HG03432 (cell line): Measurements from ENCODE around the gene LRRC31.

Experiments
- ATAC-seq: cut with Tn5 transposase; IDR thresholded peaks from one replicate; pipeline ENCODE4 v1.9.1; 2021; ENCODE audit warnings: mild to moderate bottlenecking, moderate library complexity; ENCODE audit not compliant: unreplicated experiment

LRRC31 gene

GRCh38 chr3:169869484-169870220, at the start of gene LRRC31:
LRRC31 (minus strand) TSS chr3:169869935; CDS start chr3:169869807, 128 bp downstream.
- ATAC-seq, result no peak

GRCh38 chr3:169914321-169914720, 44.6 kb upstream of the LRRC31 start:
- no peak for ATAC-seq

GRCh38 chr3:169913323-169913722, 43.6 kb upstream of the LRRC31 start:
- no peak for ATAC-seq

GRCh38 chr3:169911272-169911671, 41.5 kb upstream of the LRRC31 start, which contains the start of gene SAMD7:
SAMD7 (plus strand) TSS chr3:169911572; CDS start chr3:169919499, 7,927 bp downstream.
- no peak for ATAC-seq

GRCh38 chr3:169907944-169908343, 38.2 kb upstream of the LRRC31 start:
- no peak for ATAC-seq

GRCh38 chr3:169907476-169907875, 37.7 kb upstream of the LRRC31 start:
- no peak for ATAC-seq

- no peak for ATAC-seq
Observed at GRCh38 chr3:169905404-169905803, 35.7 kb upstream of the LRRC31 start.

GRCh38 chr3:169901453-169901852, 31.7 kb upstream of the LRRC31 start:
- no peak for ATAC-seq

- ATAC-seq, result no peak
Observed at GRCh38 chr3:169897284-169897683, 27.5 kb upstream of the LRRC31 start.

GRCh38 chr3:169895072-169895471, 25.3 kb upstream of the LRRC31 start:
- ATAC-seq, result no peak

- ATAC-seq, result no peak
Observed at GRCh38 chr3:169894110-169894509, 24.4 kb upstream of the LRRC31 start.

- ATAC-seq, result no peak
Observed at GRCh38 chr3:169891886-169892285, 22.2 kb upstream of the LRRC31 start.

- ATAC-seq, result no peak
Observed at GRCh38 chr3:169886671-169887070, 16.9 kb upstream of the LRRC31 start.

- ATAC-seq, result no peak
Observed at GRCh38 chr3:169880576-169881250, 11.0 kb upstream of the LRRC31 start.

- ATAC-seq, result no peak
Observed at GRCh38 chr3:169879845-169880575, 10.3 kb upstream of the LRRC31 start.

GRCh38 chr3:169879013-169879557, 9.3 kb upstream of the LRRC31 start:
- no peak for ATAC-seq

GRCh38 chr3:169871129-169871886, 1.6 kb upstream of the LRRC31 start:
- ATAC-seq, result no peak

GRCh38 chr3:169868369-169868768, 1.4 kb downstream of the LRRC31 start:
- ATAC-seq, result no peak

GRCh38 chr3:169867584-169868210, 2.0 kb downstream of the LRRC31 start:
- no peak for ATAC-seq

- ATAC-seq, result no peak
Observed at GRCh38 chr3:169865176-169865767, 4.5 kb downstream of the LRRC31 start.
